Measurements from ENCODE around the gene SLC36A4.

DNA sequence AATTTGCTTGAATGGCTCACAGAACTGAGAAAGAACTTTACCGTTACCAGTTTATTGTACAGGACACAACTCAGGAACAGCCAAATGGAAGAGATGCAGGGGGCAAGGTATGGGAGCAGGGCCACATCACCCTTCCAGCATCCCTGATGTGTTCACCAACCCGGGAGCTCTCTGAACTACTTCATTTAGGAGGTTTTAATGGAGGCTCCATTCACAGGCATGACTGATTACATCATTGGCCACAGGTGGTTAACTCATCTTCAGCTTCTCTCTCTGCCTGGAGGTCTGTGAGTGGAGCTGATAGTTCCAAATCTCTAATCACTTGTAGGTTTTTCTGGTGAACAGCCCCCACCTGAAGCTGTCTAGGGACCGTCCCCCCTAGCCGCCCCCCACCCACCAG is 83.5 kb downstream of the SLC36A4 start:
- TF ChIP-seq, protein P1, sequence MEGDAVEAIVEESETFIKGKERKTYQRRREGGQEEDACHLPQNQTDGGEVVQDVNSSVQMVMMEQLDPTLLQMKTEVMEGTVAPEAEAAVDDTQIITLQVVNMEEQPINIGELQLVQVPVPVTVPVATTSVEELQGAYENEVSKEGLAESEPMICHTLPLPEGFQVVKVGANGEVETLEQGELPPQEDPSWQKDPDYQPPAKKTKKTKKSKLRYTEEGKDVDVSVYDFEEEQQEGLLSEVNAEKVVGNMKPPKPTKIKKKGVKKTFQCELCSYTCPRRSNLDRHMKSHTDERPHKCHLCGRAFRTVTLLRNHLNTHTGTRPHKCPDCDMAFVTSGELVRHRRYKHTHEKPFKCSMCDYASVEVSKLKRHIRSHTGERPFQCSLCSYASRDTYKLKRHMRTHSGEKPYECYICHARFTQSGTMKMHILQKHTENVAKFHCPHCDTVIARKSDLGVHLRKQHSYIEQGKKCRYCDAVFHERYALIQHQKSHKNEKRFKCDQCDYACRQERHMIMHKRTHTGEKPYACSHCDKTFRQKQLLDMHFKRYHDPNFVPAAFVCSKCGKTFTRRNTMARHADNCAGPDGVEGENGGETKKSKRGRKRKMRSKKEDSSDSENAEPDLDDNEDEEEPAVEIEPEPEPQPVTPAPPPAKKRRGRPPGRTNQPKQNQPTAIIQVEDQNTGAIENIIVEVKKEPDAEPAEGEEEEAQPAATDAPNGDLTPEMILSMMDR (conservative IDR thresholded peaks at IDR 0.05; ENCODE audit: low read depth, low read length): no peak
- no peak for TF ChIP-seq EZH2 (IDR thresholded peaks at IDR 0.05; ENCODE audit: low read length, unreplicated experiment)

Data from PC-3 (cell line).